Myocyte (in vitro differentiated cells): Measurements from ENCODE around the gene ADRA1B. TPM values are rescaled to one million over a fixed set of nuclear protein-coding genes. Genes with fewer than 3 reads are reported as not detected.

Experiments
- DNase-seq: peaks from one replicate; pipeline ENCODE4 v3.0.0-alpha.2; 2012; ENCODE audit warnings: low read depth
- polyA plus RNA-seq: library from polyadenylated mRNA; unstranded; fragments of >200 nt; gene quantifications from one replicate; pipeline ENCODE4 v1.2.1, GENCODE V29; 2012; ENCODE audit warnings: missing spikeins
- total RNA-seq: library from RNA; depleted of rRNA; stranded (reverse); fragments of >200 nt; gene quantifications from 2 replicates; pipeline ENCODE4 v1.2.3, GENCODE V29; 2014

ADRA1B gene
- total RNA-seq = 9.0 and 9.2 TPM in 2 replicates
- polyA plus RNA-seq = 3.2 TPM

GRCh38 chr5:159915904-159916840, at the start of gene ADRA1B:
ADRA1B (plus strand) TSS chr5:159916482; CDS start chr5:159916906, 424 bp downstream.
- DNase-seq = peak; percentile 73

GRCh38 chr5:159873680-159874079, 42.6 kb upstream of the ADRA1B start:
- DNase-seq = no peak

- no peak for DNase-seq
Observed at GRCh38 chr5:159874263-159874662, 42.0 kb upstream of the ADRA1B start.

GRCh38 chr5:159877016-159877415, 39.3 kb upstream of the ADRA1B start:
- DNase-seq = no peak

GRCh38 chr5:159877894-159878448, 38.3 kb upstream of the ADRA1B start:
- peak; percentile 48 for DNase-seq

GRCh38 chr5:159878988-159879471, 37.3 kb upstream of the ADRA1B start:
- peak; percentile 95 for DNase-seq

GRCh38 chr5:159880676-159881075, 35.6 kb upstream of the ADRA1B start:
- DNase-seq = no peak

GRCh38 chr5:159881967-159882366, 34.3 kb upstream of the ADRA1B start:
- no peak for DNase-seq

GRCh38 chr5:159883522-159883950, 32.7 kb upstream of the ADRA1B start:
- no peak for DNase-seq

- no peak for DNase-seq
Observed at GRCh38 chr5:159884917-159885620, 31.2 kb upstream of the ADRA1B start.

GRCh38 chr5:159886296-159886695, 30.0 kb upstream of the ADRA1B start:
- DNase-seq = no peak

- DNase-seq = no peak
Observed at GRCh38 chr5:159887050-159887449, 29.2 kb upstream of the ADRA1B start.

GRCh38 chr5:159888860-159889259, 27.4 kb upstream of the ADRA1B start:
- DNase-seq = no peak

- DNase-seq = no peak
Observed at GRCh38 chr5:159890141-159890540, 26.1 kb upstream of the ADRA1B start.

GRCh38 chr5:159891371-159891770, 24.9 kb upstream of the ADRA1B start:
- DNase-seq = no peak

- DNase-seq = no peak
Observed at GRCh38 chr5:159893040-159893695, 23.1 kb upstream of the ADRA1B start.

GRCh38 chr5:159894149-159894720, 22.0 kb upstream of the ADRA1B start:
- DNase-seq = no peak

- peak; percentile 95 for DNase-seq
Observed at GRCh38 chr5:159897786-159898393, 18.4 kb upstream of the ADRA1B start.

GRCh38 chr5:159899067-159900049, 16.9 kb upstream of the ADRA1B start:
- DNase-seq = no peak
